IMR-90 (cell line): ENCODE measurements around the gene ITGB5.

ENCODE experiments used
- MAZ ChIP-seq: IDR thresholded peaks from 2 replicates; pipeline ENCODE4 v1.6.1; 2012; ENCODE audit warnings: low read depth, mild to moderate bottlenecking, low read length, improper control_type of control experiment, moderate library complexity, borderline replicate concordance
- MXI1 ChIP-seq: IDR thresholded peaks from 2 replicates; pipeline ENCODE4 v1.6.1; 2012; ENCODE audit warnings: low read depth, mild to moderate bottlenecking, low read length, moderate library complexity, borderline replicate concordance
- POLR2A ChIP-seq: IDR thresholded peaks from 2 replicates; pipeline ENCODE4 v1.6.1; 2012; ENCODE audit warnings: mild to moderate bottlenecking, low read depth, low read length
- SMC3 ChIP-seq: fragments of 150-350 bp; IDR thresholded peaks from 2 replicates; pipeline ENCODE4 v1.6.1; 2016; ENCODE audit warnings: low read depth, mild to moderate bottlenecking, antibody characterized with exemption, low read length, moderate library complexity
- TF ChIP-seq, protein P1 (sequence below): conservative IDR thresholded peaks from 2 replicates; pipeline ENCODE4 v1.5.1; 2012; ENCODE audit warnings: mild to moderate bottlenecking, low read depth, low read length, improper control_type of control experiment
- TF ChIP-seq, protein P2 (sequence below): fragments of 150-350 bp; IDR thresholded peaks from 2 replicates; pipeline ENCODE4 v1.6.1; 2016; ENCODE audit warnings: low read depth, mild to moderate bottlenecking, low read length, moderate library complexity, borderline replicate concordance

DNA sequence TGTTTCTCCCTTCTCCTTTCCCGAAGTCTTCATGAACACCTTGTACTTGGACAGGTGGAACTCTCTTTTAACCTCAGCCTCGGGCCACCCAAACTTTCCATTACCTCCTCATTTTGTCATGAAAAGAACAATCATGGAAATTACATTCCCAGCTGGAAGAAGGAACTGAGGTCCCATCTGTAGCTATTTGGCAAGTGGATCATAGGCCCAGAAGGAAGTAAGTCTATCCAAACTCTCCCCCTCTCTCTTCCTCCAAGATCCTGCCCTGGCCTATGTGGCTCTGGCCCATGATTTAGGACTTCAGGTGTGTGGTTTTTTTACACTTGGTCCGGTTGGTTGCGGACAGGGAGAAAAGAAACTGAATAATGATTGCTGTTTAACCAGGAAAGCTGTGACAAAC lies 44.1 kb downstream of the ITGB5 start:
- TF ChIP-seq, protein P1, sequence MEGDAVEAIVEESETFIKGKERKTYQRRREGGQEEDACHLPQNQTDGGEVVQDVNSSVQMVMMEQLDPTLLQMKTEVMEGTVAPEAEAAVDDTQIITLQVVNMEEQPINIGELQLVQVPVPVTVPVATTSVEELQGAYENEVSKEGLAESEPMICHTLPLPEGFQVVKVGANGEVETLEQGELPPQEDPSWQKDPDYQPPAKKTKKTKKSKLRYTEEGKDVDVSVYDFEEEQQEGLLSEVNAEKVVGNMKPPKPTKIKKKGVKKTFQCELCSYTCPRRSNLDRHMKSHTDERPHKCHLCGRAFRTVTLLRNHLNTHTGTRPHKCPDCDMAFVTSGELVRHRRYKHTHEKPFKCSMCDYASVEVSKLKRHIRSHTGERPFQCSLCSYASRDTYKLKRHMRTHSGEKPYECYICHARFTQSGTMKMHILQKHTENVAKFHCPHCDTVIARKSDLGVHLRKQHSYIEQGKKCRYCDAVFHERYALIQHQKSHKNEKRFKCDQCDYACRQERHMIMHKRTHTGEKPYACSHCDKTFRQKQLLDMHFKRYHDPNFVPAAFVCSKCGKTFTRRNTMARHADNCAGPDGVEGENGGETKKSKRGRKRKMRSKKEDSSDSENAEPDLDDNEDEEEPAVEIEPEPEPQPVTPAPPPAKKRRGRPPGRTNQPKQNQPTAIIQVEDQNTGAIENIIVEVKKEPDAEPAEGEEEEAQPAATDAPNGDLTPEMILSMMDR, result no peak
- TF ChIP-seq POLR2A (no peak), MXI1 (no peak), SMC3 (no peak), MAZ (no peak)
- TF ChIP-seq, protein P2, sequence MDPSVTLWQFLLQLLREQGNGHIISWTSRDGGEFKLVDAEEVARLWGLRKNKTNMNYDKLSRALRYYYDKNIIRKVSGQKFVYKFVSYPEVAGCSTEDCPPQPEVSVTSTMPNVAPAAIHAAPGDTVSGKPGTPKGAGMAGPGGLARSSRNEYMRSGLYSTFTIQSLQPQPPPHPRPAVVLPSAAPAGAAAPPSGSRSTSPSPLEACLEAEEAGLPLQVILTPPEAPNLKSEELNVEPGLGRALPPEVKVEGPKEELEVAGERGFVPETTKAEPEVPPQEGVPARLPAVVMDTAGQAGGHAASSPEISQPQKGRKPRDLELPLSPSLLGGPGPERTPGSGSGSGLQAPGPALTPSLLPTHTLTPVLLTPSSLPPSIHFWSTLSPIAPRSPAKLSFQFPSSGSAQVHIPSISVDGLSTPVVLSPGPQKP, result no peak
